HG03159 (cell line): ENCODE measurements around the gene ITK.

ENCODE experiments used
- ATAC-seq: cut with Tn5 transposase; IDR thresholded peaks from one replicate; pipeline ENCODE4 v1.9.1; 2021; ENCODE audit warnings: mild to moderate bottlenecking, moderate library complexity; ENCODE audit not compliant: unreplicated experiment

Gene ITK

GRCh38 chr5:157303667-157304327, 123.2 kb downstream of the ITK start:
- ATAC-seq: no peak
